H1 (cell line): Measurements from ENCODE around the gene NRXN3. TPM values are rescaled to one million over a fixed set of nuclear protein-coding genes. Genes with fewer than 3 reads are reported as not detected.

Experiments used
- CTCF ChIA-PET: fragments of 300-600 bp; sonication (Branson Sonifier 250); formaldehyde crosslinking; loops from one replicate; lab custom pipeline; 2021; ENCODE audit not compliant: partially characterized antibody; lab: Charles Lee
- POLR2A ChIA-PET: fragments of 300-600 bp; sonication (Branson Sonifier 250); formaldehyde crosslinking; loops from one replicate; lab custom pipeline; 2021; ENCODE audit warnings: inconsistent platforms; ENCODE audit not compliant: partially characterized antibody; lab: Charles Lee
- DNase-seq, 2 experiments: peaks; one replicate each; pipeline versions ENCODE4 v3.0.0 to v3.0.0-alpha.2; 2010 to 2022; ENCODE audit warnings: low spot score in 2 of 2, low read depth in 1 of 2, mixed read lengths in 1 of 2
- FAIRE-seq: peaks from 2 replicates; lab custom pipeline; 2011; peaks lifted over from hg19 to GRCh38; lab: Jason Lieb, UNC
- H2AFZ ChIP-seq: 2 replicates; pipeline ENCODE4 v1.8.1; 2012; ENCODE audit warnings: low read length, inconsistent platforms
- H2AK5ac ChIP-seq: 2 replicates; pipeline ENCODE4 v1.6.1; 2013; ENCODE audit warnings: low read depth, low read length
- H2BK120ac ChIP-seq: replicated peaks from 2 replicates; pipeline ENCODE3; 2013; ENCODE audit warnings: low read depth, low read length, inconsistent platforms
- H2BK12ac ChIP-seq: 2 replicates; pipeline ENCODE4 v1.6.1; 2013; ENCODE audit warnings: low read depth, low read length
- H2BK15ac ChIP-seq: 2 replicates; pipeline ENCODE4 v1.6.1; 2013; ENCODE audit warnings: low read length
- H2BK20ac ChIP-seq: 2 replicates; pipeline ENCODE4 v1.6.1; 2013; ENCODE audit warnings: low read length
- H2BK5ac ChIP-seq: 2 replicates; pipeline ENCODE4 v1.6.1; 2013; ENCODE audit warnings: low read depth, low read length
- H3K14ac ChIP-seq: 2 replicates; pipeline ENCODE4 v1.6.1; 2013; ENCODE audit warnings: inconsistent platforms; ENCODE audit not compliant: insufficient read length
- H3K18ac ChIP-seq: 2 replicates; pipeline ENCODE4 v1.6.1; 2013; ENCODE audit warnings: low read length; ENCODE audit errors: extremely low read depth
- H3K23ac ChIP-seq: 2 replicates; pipeline ENCODE4 v1.6.1; 2013; ENCODE audit warnings: inconsistent platforms; ENCODE audit not compliant: insufficient read length
- H3K23me2 ChIP-seq: 2 replicates; pipeline ENCODE4 v1.6.1; 2013; ENCODE audit warnings: low read depth, low read length
- H3K27ac ChIP-seq: 2 replicates; pipeline ENCODE4 v1.6.1; 2011; ENCODE audit warnings: low read depth, low read length, inconsistent platforms
- H3K27me3 ChIP-seq, 4 experiments: replicated peaks in 1 of 4; 1 replicate in 1 of 4; 2 replicates in 3 of 4; pipeline versions ENCODE4 v1.6.1 to v1.8.1; 2011 to 2013; ENCODE audit warnings: low read length in 3 of 4, mild to moderate bottlenecking in 3 of 4, inconsistent platforms in 2 of 4, mixed read lengths in 2 of 4, moderate library complexity in 1 of 4; ENCODE audit not compliant: control insufficient read depth in 3 of 4, insufficient read depth in 3 of 4; ENCODE audit errors: extremely low read depth in 1 of 4
- H3K36me3 ChIP-seq, 4 experiments: 2 replicates each; pipeline versions ENCODE4 v1.6.1 to v1.8.1; 2011 to 2013; ENCODE audit warnings: mild to moderate bottlenecking in 4 of 4, low read length in 3 of 4, moderate library complexity in 2 of 4, control low read depth in 1 of 4, inconsistent platforms in 1 of 4; ENCODE audit not compliant: insufficient read depth in 4 of 4, control insufficient read depth in 2 of 4
- H3K4ac ChIP-seq: replicated peaks from 2 replicates; pipeline ENCODE3; 2013; ENCODE audit warnings: low read length, low read depth, mixed read lengths, inconsistent platforms; ENCODE audit not compliant: insufficient read length
- H3K4me1 ChIP-seq, 4 experiments: replicated peaks in 1 of 4; 1 replicate in 1 of 4; 2 replicates in 3 of 4; pipeline versions ENCODE4 v1.6.1 to v1.8.1; 2011 to 2013; ENCODE audit warnings: low read length in 3 of 4, inconsistent platforms in 2 of 4, mixed read lengths in 1 of 4; ENCODE audit not compliant: insufficient read depth in 4 of 4, control insufficient read depth in 3 of 4
- H3K4me2 ChIP-seq, 2 experiments: 2 replicates each; pipeline versions ENCODE4 v1.6.1 to v1.8.1; 2011 to 2013; ENCODE audit warnings: low read depth in 2 of 2, low read length in 2 of 2, control low read depth in 1 of 2, inconsistent platforms in 1 of 2, mild to moderate bottlenecking in 1 of 2; ENCODE audit not compliant: insufficient read depth in 1 of 2
- H3K4me3 ChIP-seq, 4 experiments: fragments of 200-600, 300-600 bp in 1 of 4; sonication (generic), shearing (Covaris generic), sonication (Bioruptor Twin) in 1 of 4; 2 replicates each; pipeline versions ENCODE4 v1.5.1 to v1.8.1; 2011 to 2016; ENCODE audit warnings: low read length in 4 of 4, low read depth in 3 of 4, control low read depth in 2 of 4, inconsistent platforms in 2 of 4, mild to moderate bottlenecking in 2 of 4, mixed read lengths in 1 of 4, moderate library complexity in 1 of 4; ENCODE audit not compliant: insufficient read depth in 2 of 4; ENCODE audit errors: extremely low read depth in 1 of 4
- H3K56ac ChIP-seq: replicated peaks from 2 replicates; pipeline ENCODE3; 2013; ENCODE audit warnings: low read depth, mild to moderate bottlenecking, mixed read lengths, low read length, inconsistent platforms; ENCODE audit not compliant: insufficient read length
- H3K79me1 ChIP-seq: 2 replicates; pipeline ENCODE4 v1.6.1; 2013; ENCODE audit warnings: low read depth, low read length, control low read depth
- H3K79me2 ChIP-seq, 2 experiments: 2 replicates each; pipeline versions ENCODE4 v1.6.1 to v1.8.1; 2012 to 2013; ENCODE audit warnings: low read length in 2 of 2, mild to moderate bottlenecking in 2 of 2, inconsistent platforms in 1 of 2; ENCODE audit not compliant: insufficient read depth in 2 of 2, control insufficient read depth in 1 of 2
- H3K9ac ChIP-seq, 4 experiments: replicated peaks in 1 of 4; 1 replicate in 1 of 4; 2 replicates in 3 of 4; pipeline versions ENCODE4 v1.6.1 to v1.8.1; 2011 to 2013; ENCODE audit warnings: low read depth in 3 of 4, low read length in 3 of 4, control low read depth in 2 of 4, mild to moderate bottlenecking in 2 of 4, moderate library complexity in 2 of 4, inconsistent platforms in 1 of 4; ENCODE audit errors: extremely low read depth in 1 of 4
- H3K9me3 ChIP-seq, 2 experiments: 2 replicates each; pipeline versions ENCODE4 v1.6.1 to v1.8.1; 2012 to 2013; ENCODE audit warnings: mild to moderate bottlenecking in 2 of 2, moderate library complexity in 2 of 2, control low read depth in 1 of 2, inconsistent platforms in 1 of 2, low read depth in 1 of 2, low read length in 1 of 2, mixed read lengths in 1 of 2; ENCODE audit not compliant: insufficient read depth in 2 of 2
- H4K20me1 ChIP-seq, 2 experiments: replicated peaks in 1 of 2; 2 replicates each; pipeline versions ENCODE3 to v1.8.1; 2011 to 2013; ENCODE audit warnings: inconsistent platforms in 2 of 2, low read length in 2 of 2, mild to moderate bottlenecking in 1 of 2; ENCODE audit not compliant: insufficient read depth in 2 of 2, control insufficient read depth in 1 of 2
- H4K5ac ChIP-seq: 2 replicates; pipeline ENCODE4 v1.6.1; 2013; ENCODE audit warnings: low read length, low read depth, mixed read lengths, inconsistent platforms; ENCODE audit not compliant: insufficient read length
- H4K8ac ChIP-seq: 2 replicates; pipeline ENCODE4 v1.8.0; 2013; ENCODE audit warnings: mild to moderate bottlenecking, moderate library complexity, low read length, inconsistent platforms; ENCODE audit not compliant: insufficient read depth; ENCODE audit errors: extremely low read depth
- H4K91ac ChIP-seq: replicated peaks from 2 replicates; pipeline ENCODE3; 2013; ENCODE audit warnings: low read length, mixed read lengths, inconsistent platforms; ENCODE audit not compliant: insufficient read length
- CEBPB ChIP-seq: IDR thresholded peaks from 2 replicates; pipeline ENCODE4 v1.6.1; 2012; ENCODE audit warnings: low read depth, low read length
- CTBP2 ChIP-seq: IDR thresholded peaks from 2 replicates; pipeline ENCODE4 v1.7.0; 2011; ENCODE audit warnings: borderline replicate concordance, mild to moderate bottlenecking, moderate library complexity, mixed read lengths, low read length; ENCODE audit not compliant: insufficient read depth, insufficient read length
- SIRT6 ChIP-seq: IDR thresholded peaks from one replicate; pipeline ENCODE4 v1.7.1; 2012; ENCODE audit warnings: low read length, inconsistent platforms
- TEAD4 ChIP-seq: IDR thresholded peaks from 2 replicates; pipeline ENCODE4 v1.6.1; 2012; ENCODE audit warnings: low read depth, low read length, inconsistent platforms, mixed read lengths
- WGBS, 2 experiments: shearing (Covaris generic) in 1 of 2; methylation state at CpG; one replicate each; pipeline versions ENCODE4 v1.1.6 to v1.1.7; 2013 to 2015; ENCODE audit warnings: low lambda C conversion rate in 2 of 2, mixed read lengths in 2 of 2, inconsistent platforms in 1 of 2, low coverage in 1 of 2, missing lambda C conversion rate in 1 of 2; ENCODE audit not compliant: insufficient replicate concordance in 2 of 2, insufficient coverage in 1 of 2, insufficient read length in 1 of 2; ENCODE audit errors: extremely low coverage in 1 of 2, missing lambda C conversion rate in 1 of 2; 5-methylcytosine and 5-hydroxymethylcytosine counted together
- polyA plus RNA-seq, 7 experiments: library from polyadenylated mRNA; depleted of rRNA in 3 of 7; stranded (reverse) in 5 of 7; unstranded in 2 of 7; fragments of >200 nt in 5 of 7; fragments of 200-250 nt in 2 of 7; gene quantifications; 1 replicate in 5 of 7; 2 replicates in 1 of 7; 4 replicates in 1 of 7; pipeline versions ENCODE4 v1.2.1 to v1.2.3, GENCODE V29; 2011 to 2013; ENCODE audit warnings: missing spikeins in 2 of 7, mixed read lengths in 2 of 7
- total RNA-seq: library from RNA; stranded (reverse); fragmentation: NEBNext Ultra II Directional; extraction: Animal tissue kit (Norgen Biotek cat#: 25700); gene quantifications from 2 replicates; pipeline ENCODE4 v1.2.1, GENCODE V29; 2021

Gene NRXN3
- total and polyA plus RNA-seq, 2 of the 8 experiments (the other 6 are each of a cell fraction or from before 2014, with no cell fraction given), result 2.6 to 4.1 TPM

GRCh38 chr14:78184157-78184556, 14.0 kb downstream of the NRXN3 start:
- Histone ChIP-seq H4K20me1 (no peaks in the 10 kb centered on the region), H4K8ac (no peak overlapping the region), H3K79me2 (no peaks in the 10 kb centered on the region), H2BK120ac (no peak overlapping the region), H4K91ac (no peak overlapping the region), H3K79me1 (no peaks in the 10 kb centered on the region), H2AK5ac (no peak overlapping the region), H3K23ac (no peak overlapping the region), H3K4me2 (no peak overlapping the region), H2BK20ac (no peak overlapping the region), H3K27me3 (no peaks in the 10 kb centered on the region), H3K18ac (no peak overlapping the region), H3K56ac (no peak overlapping the region), H3K14ac (no peak overlapping the region), H2BK15ac (no peak overlapping the region), H3K4ac (no peak overlapping the region), H4K5ac (no peak overlapping the region), H3K36me3 (no peaks in the 10 kb centered on the region)
- FAIRE-seq, result no peak
- POLR2A ChIA-PET, result no interaction called here
- no peak for TF ChIP-seq TEAD4
- no peak for TF ChIP-seq SIRT6
- no peak for TF ChIP-seq CEBPB
- TF ChIP-seq CTBP2, result no peak
- TF ChIP-seq, all 59 proteins: peak for 0
- Histone ChIP-seq H3K4me3 (no peak overlapping the region), H2BK5ac (no peak overlapping the region), H3K9ac (no peak overlapping the region), H3K4me1 (no peaks in the 10 kb centered on the region), H2BK12ac (no peak overlapping the region), H3K27ac (no peak overlapping the region), H3K9me3 (no peaks in the 10 kb centered on the region), H2AFZ (no peak overlapping the region), H3K23me2 (no peaks in the 10 kb centered on the region)
- DNase-seq, result no peak
- 96% methylated on average over 5 of the region's 5 CpGs; no CpG with 5 or more reads in 1 of the 2 experiments for WGBS, 2 experiments
- CTCF ChIA-PET, result interaction anchor here (0.5 to 1.2 kb wide), 5 partner anchors 13 to 696 kb away, joined by 3 to 4 read pairs (median 3); no protein-coding TSS in a partner anchor
